Renal pelvis (tissue), 4 donors: Measurements from ENCODE around the gene PRDM10. TPM values are rescaled to one million over a fixed set of nuclear protein-coding genes. Genes with fewer than 3 reads are reported as not detected.
"Not testable (repeated sequence)": the region's sequence is repeated elsewhere in the genome, so short reads cannot be mapped to it uniquely, and the experiment has no call there.

ENCODE experiments used
- DNase-seq: peaks from one replicate; pipeline ENCODE4 v3.0.0-alpha.2; 2013
- polyA plus RNA-seq, 3 donors: library from polyadenylated mRNA; unstranded; fragments of 120-200 nt; gene quantifications; one replicate each; pipeline ENCODE4 v1.2.1, GENCODE V29; 2013; ENCODE audit not compliant: insufficient read length in 3 of 3

PRDM10 gene
- polyA plus RNA-seq, 3 donors = 8.6 to 11.0 (median 10.3) TPM

DNA sequence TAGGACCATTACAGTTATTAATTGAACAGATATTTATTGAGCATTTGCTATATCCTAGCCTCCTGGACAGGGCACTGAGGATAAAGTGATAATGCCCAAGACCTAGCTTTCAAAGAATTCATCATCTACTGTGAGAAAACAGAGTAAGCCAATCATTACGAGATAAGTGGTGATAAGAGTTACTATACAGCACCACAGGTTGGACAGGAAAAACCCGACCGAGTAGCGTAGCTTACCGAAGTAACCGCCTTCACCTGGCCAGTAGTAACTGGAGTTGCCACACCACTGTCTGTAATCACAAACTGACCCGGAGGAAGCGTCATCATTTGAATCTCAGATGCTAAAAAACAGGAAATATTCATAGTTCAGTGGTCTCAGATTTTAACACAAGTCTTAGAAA is 97.2 kb downstream of the PRDM10 start:
- no peak for DNase-seq

DNA sequence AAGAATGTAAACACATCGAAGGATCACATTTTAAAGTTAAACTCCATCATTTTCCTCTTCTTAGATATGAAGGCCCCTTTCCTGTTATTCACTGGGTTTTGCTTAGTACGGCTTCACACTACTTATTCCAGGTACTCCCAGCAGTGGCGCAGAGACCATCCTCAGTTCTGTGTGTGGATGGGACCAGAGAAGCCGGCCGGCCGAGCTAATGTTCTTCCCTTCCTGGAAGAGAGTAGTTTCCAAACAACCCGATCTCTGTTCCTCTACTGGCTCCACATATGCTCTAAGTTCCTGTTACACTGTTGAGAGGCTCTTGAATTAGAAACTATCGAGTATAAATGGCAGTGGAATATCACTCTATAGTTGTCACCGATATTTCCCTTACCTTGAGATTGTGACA is 106.6 kb downstream of the PRDM10 start:
- DNase-seq = no peak

DNA sequence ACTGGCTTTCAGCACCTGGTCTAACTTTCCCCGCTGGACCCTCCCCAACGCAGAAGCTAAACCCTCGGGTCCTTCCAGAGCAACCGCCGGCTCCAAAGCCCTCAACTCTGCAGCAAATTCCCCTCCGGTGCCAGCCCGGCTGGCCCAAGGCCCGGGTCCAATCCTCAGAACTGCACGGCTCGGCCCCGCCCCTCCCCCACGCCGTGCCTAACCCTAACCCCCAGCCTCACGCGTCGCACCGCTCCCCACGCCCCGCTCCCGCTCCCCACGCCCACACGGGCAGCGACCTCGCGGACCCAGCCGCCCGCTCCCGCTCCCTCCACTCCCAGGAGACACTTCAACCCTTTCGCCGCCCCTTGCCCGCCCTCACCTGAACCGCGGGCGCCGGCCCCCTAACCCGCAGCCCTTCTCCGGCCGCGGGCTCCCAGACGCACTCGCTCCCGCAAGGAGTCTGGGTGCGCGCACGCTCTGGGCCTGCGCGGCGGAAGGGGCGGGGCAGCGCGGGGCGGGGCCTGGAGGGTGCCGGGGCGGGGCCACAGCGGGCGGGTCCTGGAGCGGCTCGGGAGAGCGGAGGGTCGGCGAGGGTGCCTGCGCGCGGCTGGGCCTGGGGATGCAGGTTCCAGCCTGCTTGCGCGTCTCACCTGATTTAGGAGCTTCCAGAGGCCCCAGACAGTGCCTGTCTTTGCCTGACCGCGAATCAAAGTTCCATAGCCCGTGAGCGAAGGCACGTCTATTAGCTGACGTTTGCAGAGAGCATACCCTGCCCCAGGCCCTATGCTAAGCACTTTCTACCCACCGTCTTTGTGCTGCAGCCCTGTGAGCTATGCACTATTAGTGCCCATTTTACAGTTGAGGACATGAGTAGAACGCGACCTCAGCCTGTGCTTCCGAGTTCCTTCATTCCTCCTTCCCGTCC is 107.3 kb downstream of the PRDM10 start, which contains the start of gene NFRKB:
Gene NFRKB (minus strand): TSS at position 453 of the 916 bp plus-strand sequence. CDS start 2,729 bp downstream, outside the sequence.
- DNase-seq = peak; percentile 83

DNA sequence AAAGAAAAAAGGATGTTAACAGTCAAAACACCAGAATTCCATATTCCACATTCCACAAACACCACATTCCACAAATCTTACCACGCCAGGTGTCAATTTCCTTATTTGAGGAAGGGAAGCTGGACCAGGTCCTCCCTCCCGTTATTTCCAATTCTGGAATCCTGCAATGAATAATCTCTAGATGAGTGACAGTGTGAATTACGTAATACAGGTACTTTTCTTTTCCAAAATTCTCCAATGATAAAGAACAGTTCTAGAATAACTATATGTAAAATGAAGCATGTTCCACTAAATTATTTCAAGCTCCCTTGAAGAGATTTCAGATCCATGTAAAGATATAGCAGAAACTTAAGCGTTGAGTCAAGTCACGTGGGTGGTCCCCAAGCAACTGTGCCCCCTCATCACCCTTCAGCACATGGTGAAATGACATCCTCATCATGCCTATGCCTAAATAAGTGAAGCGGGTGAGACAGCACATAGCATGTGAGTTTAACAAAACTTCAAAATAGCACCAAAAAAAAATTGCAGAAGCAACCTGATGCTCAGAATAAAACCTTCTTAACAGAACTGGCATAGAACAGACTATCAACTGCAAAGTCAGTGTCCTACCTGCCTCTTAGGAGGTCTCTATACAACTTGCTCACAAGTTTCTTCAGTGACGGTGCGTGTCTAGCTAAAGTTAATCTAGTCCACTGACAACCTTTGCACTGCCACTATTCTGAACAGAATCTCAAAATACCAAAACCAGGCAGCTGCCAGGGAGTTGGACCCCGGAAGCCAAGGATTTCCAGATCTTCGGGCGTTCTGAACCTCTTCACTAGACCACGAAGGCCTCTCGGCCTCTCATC is 108.1 kb downstream of the PRDM10 start:
- peak; percentile 4 for DNase-seq

DNA sequence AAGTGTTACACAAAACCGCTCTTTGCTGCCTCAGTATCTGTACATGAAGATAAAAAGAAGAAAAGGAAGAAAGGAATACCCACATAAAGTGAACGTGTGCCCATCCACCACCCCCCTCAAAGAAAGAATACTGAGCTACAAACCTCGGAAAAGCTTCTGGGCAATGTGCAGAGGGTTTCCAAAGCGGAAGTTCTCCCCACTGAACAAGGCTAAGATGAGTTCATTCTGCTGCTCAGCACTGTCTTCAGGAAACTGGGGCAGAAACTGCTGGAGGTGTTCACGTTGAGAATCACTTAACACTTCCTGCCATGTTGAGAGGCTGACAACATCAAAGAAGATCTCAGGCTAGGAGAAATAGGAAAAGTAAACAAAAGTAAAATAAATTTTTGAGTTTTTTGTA is 114.2 kb downstream of the PRDM10 start:
- no peak for DNase-seq

DNA sequence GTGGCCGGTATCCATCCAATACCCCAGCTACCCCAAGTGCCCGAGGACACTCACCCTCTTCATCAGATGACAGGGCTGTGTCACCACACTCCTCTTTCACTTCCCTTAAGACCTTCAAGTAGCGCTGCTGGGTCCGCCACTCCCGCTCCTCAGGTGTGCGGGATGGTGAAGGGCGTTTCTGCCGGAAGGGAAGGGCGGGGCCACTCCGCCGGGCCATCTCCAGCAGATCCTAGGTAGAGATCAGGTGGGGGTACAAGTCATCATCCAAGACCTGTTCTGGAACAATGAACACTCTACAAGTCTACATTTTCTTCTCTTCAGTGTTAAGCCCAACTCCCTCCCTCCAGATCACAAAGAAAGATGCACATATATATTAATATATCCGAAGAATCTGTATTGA is 117.3 kb downstream of the PRDM10 start:
- no peak for DNase-seq

DNA sequence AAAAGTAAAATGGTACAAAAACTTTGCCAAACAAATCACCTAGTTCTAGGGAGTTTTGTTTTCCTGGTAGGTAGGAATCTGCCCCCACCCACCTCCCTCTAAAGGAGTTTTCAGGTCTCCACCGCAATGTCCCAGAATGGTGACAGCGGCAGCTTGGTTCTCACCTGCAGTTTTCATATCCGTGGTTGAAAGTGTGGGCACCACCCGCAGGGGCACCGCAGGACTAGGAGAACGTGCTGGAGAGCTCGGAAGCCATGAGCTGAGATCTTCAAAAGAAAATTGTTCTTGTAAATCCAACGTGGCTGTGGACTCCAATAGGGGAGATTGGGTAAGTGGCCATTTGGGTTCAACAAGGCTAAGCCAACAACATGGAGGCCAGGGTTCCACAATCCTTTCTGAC is 118.1 kb downstream of the PRDM10 start:
- no peak for DNase-seq

DNA sequence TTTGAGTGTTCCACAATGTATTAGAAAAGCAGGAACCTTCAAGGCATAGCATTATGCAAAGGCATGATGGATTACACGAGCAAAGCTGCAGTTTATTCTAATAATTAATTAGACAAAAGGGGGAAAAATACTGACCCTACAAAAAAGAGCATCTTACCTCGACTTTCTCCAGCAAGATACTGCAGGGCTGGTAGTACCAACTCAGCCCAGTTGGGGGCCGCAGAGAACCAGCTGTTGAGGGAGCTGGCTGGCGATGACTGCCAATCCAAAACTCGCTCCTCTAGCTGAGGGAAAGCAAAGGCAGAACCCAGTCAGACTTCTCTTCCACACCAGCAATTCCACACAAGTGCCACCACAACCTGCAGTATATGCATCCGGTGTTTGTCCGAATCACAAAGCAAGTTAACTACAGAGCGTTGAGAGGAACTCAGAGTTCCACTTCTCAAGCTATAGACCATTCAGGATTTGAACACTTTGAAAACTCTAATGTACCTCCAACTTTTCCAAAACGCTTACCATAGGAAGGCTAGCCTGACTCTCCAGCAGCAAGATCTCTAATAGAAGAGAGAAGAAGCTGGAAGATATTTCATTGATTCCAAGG is 121.0 kb downstream of the PRDM10 start:
- DNase-seq = no peak

DNA sequence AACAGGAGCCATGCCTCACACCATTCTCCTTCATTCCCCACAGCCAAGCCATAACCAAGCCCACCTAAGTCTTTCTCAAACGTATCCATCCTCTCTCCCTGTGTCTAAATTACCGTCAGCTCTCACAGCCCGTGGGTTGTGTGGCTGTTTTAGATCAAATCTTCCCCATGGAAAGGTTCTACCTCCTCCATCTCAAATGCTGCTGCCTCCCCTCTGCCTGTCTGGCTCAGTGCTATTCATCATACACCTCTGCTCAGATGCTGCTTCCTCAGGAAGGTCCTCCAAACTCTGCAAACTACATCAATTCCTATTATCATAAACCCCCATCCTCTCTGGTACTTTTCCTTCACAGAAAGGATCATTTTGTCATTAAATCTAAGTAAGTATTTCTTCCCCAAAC is 122.3 kb downstream of the PRDM10 start:
- DNase-seq = no peak

DNA sequence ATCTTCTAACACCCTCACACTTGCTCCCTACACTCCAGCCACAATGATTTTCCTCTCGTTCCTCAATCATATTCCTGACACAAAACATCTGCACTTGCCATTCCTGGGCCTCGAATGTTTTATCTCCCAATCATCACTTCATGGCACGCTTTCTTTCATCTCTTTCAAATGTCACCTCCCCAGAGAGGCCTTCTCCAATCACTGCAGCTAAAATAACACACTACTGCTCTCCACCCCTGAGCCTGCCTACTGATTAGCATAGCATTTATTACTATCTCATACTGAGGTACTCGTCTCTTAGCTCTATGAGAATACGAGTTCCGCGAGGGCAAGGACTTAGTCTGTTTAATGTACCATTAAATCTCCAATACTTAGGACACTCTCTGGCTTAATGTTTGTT is 130.7 kb downstream of the PRDM10 start:
- no peak for DNase-seq

DNA sequence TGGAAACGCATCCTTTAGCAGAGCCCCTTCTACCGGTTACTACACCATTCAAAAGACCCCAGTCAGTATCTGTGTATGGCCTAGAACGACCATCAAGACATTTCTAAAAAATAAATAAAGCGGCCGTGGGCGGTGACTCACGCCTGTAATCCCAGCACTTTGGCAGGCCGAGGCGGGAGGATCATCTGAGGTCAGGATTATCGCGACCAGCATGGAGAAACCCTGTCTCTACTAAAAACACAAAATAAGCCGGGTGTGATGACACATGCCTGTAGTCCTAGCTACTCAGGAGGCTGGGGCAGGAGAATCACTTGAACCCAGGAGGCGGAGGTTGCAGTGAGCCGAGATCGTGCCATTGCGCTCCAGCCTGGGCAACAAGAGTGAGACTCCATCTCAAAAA is 134.0 kb downstream of the PRDM10 start:
- DNase-seq = not testable (repeated sequence)

DNA sequence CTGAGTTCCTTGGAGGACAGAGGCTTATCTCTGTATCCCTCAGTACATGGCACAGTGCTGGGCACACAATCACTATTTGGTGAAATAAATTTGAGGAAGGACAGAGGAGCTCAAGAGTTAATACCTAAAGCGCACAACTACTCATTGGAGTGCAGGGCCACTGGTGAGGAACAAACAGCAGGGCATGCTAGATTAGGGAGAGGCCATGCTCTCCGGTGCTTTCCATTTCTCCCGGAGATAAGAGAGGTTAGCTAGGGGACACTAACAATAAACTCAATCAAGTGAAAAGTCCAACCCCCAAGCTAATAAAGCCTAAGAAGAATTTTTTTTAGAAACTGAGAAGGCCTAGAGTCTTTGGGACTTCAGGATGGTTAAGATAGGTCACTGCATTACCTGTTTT is 136.3 kb downstream of the PRDM10 start:
- no peak for DNase-seq

DNA sequence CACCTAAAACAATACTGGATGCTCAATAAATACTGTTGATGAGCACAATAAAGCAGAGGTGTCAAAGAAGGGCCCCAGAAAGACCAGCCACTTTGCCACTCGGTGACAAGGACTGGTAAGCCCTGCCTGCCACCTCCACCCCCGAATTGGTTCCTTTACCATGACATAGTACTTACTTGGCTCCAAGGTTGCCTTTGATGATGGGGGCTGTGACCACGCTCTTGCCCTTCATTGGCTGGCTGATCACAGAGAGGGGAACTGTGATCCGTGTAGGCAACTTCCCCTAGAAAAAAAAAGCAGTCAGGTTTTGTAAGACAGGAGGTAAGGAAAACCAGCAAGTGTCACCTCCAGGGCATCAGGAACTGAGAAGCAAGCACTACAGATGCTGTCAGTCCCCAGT is 136.9 kb downstream of the PRDM10 start:
- no peak for DNase-seq

DNA sequence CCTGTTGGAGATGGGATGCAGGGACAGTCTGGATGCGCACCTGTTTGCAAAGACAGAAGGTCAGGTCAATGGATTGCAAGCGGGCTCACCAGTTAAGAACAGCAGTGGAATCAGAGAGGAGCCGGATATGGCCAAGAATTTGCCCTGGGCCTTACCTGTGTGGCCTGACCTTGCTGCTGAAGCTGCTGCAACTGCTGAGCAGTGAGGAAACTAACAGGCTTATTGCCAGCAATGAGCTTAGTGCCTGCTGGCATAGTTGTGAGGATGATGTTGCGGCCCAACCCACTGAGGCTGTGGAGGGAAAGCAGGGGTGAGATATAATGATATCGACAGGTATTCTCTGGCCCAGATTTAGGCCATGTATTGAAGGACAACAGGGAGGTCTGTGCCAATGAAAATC is 137.8 kb downstream of the PRDM10 start:
- DNase-seq = no peak

DNA sequence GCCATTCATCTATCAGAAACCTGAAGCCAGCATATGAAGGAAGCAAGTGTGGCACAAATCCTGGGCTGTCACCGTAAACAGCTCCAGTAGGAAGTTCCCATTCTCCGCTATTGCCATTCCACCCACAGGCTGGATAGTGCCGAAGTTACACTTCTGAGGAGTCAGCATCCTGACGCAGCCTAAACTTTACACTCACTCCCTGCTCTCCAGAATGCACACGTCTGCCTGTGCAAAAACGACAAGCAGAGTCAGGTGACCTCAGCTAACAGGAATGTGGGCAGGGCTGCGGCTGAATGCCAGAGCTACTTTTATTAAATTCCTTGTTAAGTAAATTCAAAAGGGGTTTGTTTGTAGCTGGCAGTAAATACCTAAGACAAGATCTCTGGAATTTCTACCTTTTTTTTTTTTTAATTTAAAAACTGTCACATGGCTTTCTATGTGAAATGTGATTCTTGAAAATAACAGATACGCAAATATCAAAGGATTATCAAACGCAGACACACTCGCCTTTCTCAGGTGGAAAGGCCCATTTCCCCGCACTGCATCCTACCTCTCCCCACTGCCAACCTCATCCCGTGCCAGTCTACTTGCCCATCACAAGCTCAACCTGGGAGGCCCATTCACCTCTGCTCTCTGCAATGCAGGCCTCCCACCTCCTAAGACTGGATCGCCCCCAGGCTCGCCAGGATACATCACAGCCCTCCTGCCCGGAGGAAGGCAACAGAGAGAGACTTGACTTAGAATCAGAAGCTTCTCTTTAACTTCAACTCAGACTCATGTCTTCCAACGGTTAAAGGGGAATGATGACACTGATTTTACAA is 140.7 kb downstream of the PRDM10 start:
- DNase-seq = peak; percentile 86

DNA sequence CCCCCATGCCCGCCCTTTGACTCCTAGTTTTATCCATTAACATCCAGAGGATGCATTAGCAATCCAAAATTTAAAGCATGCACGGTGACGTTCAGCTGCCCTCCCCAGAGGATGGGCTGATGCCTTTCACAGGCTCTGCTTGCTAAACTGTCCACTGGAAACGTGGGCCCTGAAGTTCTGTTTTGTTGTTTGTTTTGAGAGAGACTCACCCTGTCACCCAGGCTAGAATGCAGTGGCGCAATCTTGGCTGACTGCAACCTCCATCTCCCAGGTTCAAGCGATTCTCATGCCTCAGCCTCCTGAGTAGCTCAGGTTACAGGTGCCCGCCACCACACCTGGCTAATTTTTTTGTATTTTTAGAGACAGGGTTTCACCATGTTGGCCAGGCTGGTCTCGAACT is 146.6 kb downstream of the PRDM10 start:
- no peak for DNase-seq

DNA sequence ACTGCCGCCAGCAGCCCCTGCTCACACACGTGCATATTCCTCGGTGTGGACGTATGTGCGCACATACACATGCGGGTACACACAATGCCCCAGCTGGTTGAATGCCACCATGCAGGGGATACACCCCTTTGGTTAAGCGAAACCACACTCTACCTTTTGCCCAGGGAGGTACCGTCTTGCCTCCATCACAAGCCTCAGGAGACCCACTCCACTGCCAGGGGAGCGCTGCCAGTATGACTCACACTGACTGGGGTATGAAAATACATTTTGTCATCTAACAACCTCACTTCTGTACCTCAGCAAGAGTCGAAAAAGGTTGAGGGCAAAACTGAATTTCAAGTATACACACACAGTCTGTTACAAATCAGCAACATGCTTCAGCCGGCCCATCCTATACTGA is 147.5 kb downstream of the PRDM10 start:
- DNase-seq = no peak

DNA sequence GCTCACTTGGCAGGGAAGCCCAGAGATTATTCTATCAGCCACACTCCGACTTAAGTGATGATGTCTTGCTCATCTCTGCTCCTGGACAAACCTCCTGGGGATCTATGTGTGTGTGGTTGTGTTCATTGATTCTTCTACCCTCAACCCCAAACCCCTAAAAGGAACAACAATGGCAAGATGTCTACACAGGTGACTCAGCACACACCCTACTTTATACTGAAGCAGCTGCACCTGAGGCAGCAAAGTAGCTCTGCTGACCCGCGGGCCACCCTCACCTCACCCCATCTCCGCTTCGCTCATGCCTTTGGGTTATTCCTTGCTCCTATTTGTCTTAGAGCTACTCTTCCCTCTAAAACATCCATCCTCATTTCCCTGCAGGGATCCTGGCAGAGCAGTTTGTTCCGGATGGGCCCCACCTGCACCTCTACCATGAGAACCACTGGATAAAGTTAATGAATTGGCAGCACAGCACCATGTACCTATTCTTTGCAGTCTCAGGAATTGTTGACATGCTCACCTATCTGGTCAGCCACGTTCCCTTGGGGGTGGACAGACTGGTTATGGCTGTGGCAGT is 148.3 kb downstream of the PRDM10 start:
- no peak for DNase-seq

DNA sequence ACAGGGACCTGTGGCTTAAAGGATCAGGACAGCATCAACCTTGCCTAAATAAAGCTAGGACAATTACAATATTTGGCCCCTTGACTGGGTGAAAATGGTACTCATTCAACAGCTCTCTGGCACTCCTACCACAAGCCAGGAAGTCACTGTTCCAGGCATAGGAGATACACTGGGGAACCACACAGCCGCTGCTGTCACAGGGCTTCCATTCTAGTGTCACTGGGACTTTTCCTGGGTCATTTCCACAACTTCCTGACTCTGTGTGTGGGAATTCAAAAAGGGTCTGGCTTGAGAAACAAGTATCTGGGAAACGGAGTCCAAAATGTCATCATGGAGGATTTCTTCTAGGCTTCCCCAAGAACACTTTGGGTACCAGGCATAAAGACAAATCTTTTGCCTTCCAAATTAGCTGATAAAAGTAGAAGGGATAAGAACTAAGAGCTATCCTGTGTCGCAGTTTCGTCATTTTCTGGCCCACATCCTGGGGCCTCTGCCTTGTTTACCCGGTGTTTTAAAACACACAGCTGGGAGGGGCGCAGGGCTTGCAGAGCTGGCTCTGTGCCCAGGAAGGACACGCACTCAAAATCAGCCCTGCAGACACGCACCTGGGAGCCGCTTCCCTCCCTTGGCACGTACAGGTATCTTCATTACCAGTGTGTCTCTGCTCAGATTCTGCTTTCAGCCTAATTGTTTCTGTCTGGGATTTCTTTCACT is 149.0 kb downstream of the PRDM10 start:
- DNase-seq = no peak

DNA sequence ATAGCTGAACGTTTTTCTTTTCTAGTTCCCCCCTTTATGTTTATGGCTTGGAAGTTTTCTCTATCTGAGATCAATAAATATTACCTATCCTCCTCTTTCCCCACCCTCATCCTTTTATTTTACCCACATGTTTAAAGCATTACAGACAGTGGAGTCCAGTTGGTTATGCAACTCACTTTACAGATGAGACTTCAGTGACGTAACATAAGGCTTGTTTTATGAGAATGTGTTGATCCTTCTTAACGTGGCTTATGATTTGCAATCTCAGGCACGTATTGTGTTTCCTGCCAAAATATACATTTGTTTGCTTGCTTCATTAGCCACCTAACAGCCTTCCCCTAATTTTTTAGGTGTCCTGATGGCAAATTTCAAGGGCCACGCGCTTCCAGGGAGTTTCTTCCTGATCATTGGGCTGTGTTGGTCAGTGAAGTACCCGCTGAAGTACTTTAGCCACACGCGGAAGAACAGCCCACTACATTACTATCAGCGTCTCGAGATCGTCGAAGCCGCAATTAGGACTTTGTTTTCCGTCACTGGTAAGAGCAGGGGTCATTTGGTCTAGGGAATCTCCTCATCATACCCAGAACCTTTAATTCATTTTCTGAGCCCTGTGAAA is 150.4 kb downstream of the PRDM10 start:
- no peak for DNase-seq
